PC-9 (cell line): Measurements from ENCODE around the gene ADAMTS7.

Experiments
- CTCF ChIP-seq: fragments of 200-600 bp; sonication (generic); conservative IDR thresholded peaks from 2 replicates; pipeline ENCODE4 v1.6.1; 2017; ENCODE audit warnings: mixed run types, antibody characterized with exemption, mild to moderate bottlenecking, moderate library complexity
- EZH2 ChIP-seq: fragments of 200-600 bp; sonication (generic); IDR thresholded peaks from 2 replicates; pipeline ENCODE4 v1.8.0; 2017; ENCODE audit warnings: antibody characterized with exemption, low read depth

GRCh38 chr15:78778422-78778821 lies 32.8 kb downstream of the ADAMTS7 start:
- TF ChIP-seq CTCF = no peak
- TF ChIP-seq EZH2 = no peak
